ENCODE results near the gene TNNI3.
"Not testable (repeated sequence)": the region's sequence is repeated elsewhere in the genome, so short reads cannot be mapped to it uniquely, and the experiment has no call there.

The TNNI3 gene

GRCh38 chr19:55172741-55173140 is 15.2 kb upstream of the TNNI3 start:
- no peak for DNase-seq

- DNase-seq, result not testable (repeated sequence)
Observed at GRCh38 chr19:55172318-55172717, 14.8 kb upstream of the TNNI3 start.

GRCh38 chr19:55171440-55171839 is 13.9 kb upstream of the TNNI3 start:
- DNase-seq, result no peak

- no peak for DNase-seq
Observed at GRCh38 chr19:55169136-55169535, 11.6 kb upstream of the TNNI3 start.

GRCh38 chr19:55166530-55167268 is 9.2 kb upstream of the TNNI3 start, which contains the start of gene DNAAF3:
TSS of gene DNAAF3 (minus strand) at chr19:55166613. CDS start at chr19:55166413, 200 bp downstream.
- DNase-seq, result peak; percentile 98

- peak; percentile 93 for DNase-seq
Observed at GRCh38 chr19:55165952-55166529, 8.5 kb upstream of the TNNI3 start.

GRCh38 chr19:55161571-55162322 is 4.2 kb upstream of the TNNI3 start:
- DNase-seq, result no peak

GRCh38 chr19:55160986-55161365 is 3.4 kb upstream of the TNNI3 start:
- no peak for DNase-seq

- DNase-seq, result peak; percentile 95
Observed at GRCh38 chr19:55160128-55160985, 2.8 kb upstream of the TNNI3 start.

- no peak for DNase-seq
Observed at GRCh38 chr19:55158848-55159749, 1.6 kb upstream of the TNNI3 start.

- no peak for DNase-seq
Observed at GRCh38 chr19:55158423-55158822, 891 bp upstream of the TNNI3 start.

GRCh38 chr19:55156202-55157063 is 1.1 kb downstream of the TNNI3 start:
- peak; percentile 81 for DNase-seq

- DNase-seq, result not testable (repeated sequence)
Observed at GRCh38 chr19:55155784-55156183, 1.7 kb downstream of the TNNI3 start.

- no peak for DNase-seq
Observed at GRCh38 chr19:55153652-55154264, 3.8 kb downstream of the TNNI3 start.

- DNase-seq, result no peak
Observed at GRCh38 chr19:55152017-55152416, 5.5 kb downstream of the TNNI3 start.

GRCh38 chr19:55149078-55150003 is 8.2 kb downstream of the TNNI3 start, which contains the start of gene TNNT1:
TSS of gene TNNT1 (minus strand) at chr19:55149206. CDS start at chr19:55147157, 2,049 bp downstream.
- DNase-seq, result no peak

- no peak for DNase-seq
Observed at GRCh38 chr19:55147545-55148251, 9.8 kb downstream of the TNNI3 start.

- DNase-seq, result peak; percentile 79
Observed at GRCh38 chr19:55146705-55147273, 10.7 kb downstream of the TNNI3 start.
